K562 (cell line): ENCODE results near the gene WIPF3. TPM values are rescaled to one million over a fixed set of nuclear protein-coding genes. Genes with fewer than 3 reads are reported as not detected.

Experiments
- ATAC-seq: fragments of 200-7000 bp; cut with Tn5 transposase; 3 replicates; pipeline ENCODE4 v1.9.1; 2020; ENCODE audit warnings: moderate library complexity
- BruUV-seq: library from RNA; stranded (reverse); fragments of 400-500 nt; replicated peaks from 2 replicates; lab custom pipeline; 2021; lab: Mats Ljungman, UMichigan
- CTCF ChIA-PET: fragments of 300-600 bp; formaldehyde crosslinking; extraction: SDS; loops from one replicate; lab custom pipeline; 2021; ENCODE audit warnings: low intra/inter-chr PET ratio; lab: Yijun Ruan, JAX
- POLR2A ChIA-PET: fragments of 300-600, 350-650 bp; sonication (Branson Sonifier 250); formaldehyde crosslinking; extraction: SDS; loops from one replicate; lab custom pipeline; 2021; ENCODE audit warnings: antibody characterized with exemption, inconsistent platforms; lab: Yijun Ruan, JAX
- DNase-seq, 4 experiments: peaks; one replicate each; pipeline versions ENCODE4 v3.0.0 to v3.0.0-alpha.2; 2011 to 2018; ENCODE audit warnings: low spot score in 3 of 4, mixed read lengths in 3 of 4; ENCODE audit errors: extremely low read depth in 1 of 4
- FAIRE-seq: peaks from 2 replicates; lab custom pipeline; 2011; peaks lifted over from hg19 to GRCh38; lab: Jason Lieb, UNC
- H2AFZ ChIP-seq: 2 replicates; pipeline ENCODE4 v1.6.0; 2011; ENCODE audit warnings: low read depth, low read length, control low read depth, inconsistent platforms
- H3K27ac ChIP-seq: fragments of 200-600 bp; 3 replicates; pipeline ENCODE4 v1.8.0; 2011; ENCODE audit warnings: low read depth, mild to moderate bottlenecking, control low read depth, inconsistent platforms, low read length, moderate library complexity, mixed read lengths; ENCODE audit errors: extremely low read depth
- H3K27me3 ChIP-seq, 2 experiments: fragments of 300-600 bp in 1 of 2; 2 replicates in 1 of 2; 3 replicates in 1 of 2; pipeline versions ENCODE4 v1.6.0 to v1.8.0; 2011; ENCODE audit warnings: inconsistent platforms in 2 of 2, low read length in 2 of 2, mild to moderate bottlenecking in 1 of 2, mixed read lengths in 1 of 2, moderate library complexity in 1 of 2; ENCODE audit not compliant: control insufficient read depth in 2 of 2, insufficient read depth in 2 of 2
- H3K36me3 ChIP-seq: fragments of 300-600 bp; 3 replicates; pipeline ENCODE4 v1.8.0; 2011; ENCODE audit warnings: mild to moderate bottlenecking, low read length, inconsistent platforms; ENCODE audit not compliant: control insufficient read depth, insufficient read depth
- H3K4me1 ChIP-seq, 2 experiments: fragments of 200-600 bp in 1 of 2; replicated peaks in 1 of 2; 2 replicates in 1 of 2; 3 replicates in 1 of 2; pipeline versions ENCODE4 v1.5.1 to v1.8.0; 2011; ENCODE audit warnings: inconsistent platforms in 2 of 2, low read length in 2 of 2, mild to moderate bottlenecking in 1 of 2, mixed read lengths in 1 of 2, moderate library complexity in 1 of 2; ENCODE audit not compliant: control insufficient read depth in 2 of 2, insufficient read depth in 2 of 2
- H3K4me2 ChIP-seq: 2 replicates; pipeline ENCODE4 v1.6.1; 2011; ENCODE audit warnings: low read length, control low read depth, inconsistent platforms, mixed read lengths; ENCODE audit not compliant: insufficient read depth
- H3K4me3 ChIP-seq: fragments of 200-600 bp; sonication (generic), shearing (Covaris generic); 2 replicates; pipeline ENCODE4 v1.5.1; 2016; ENCODE audit warnings: control low read depth, inconsistent platforms
- H3K79me2 ChIP-seq: fragments of 200-600 bp; 3 replicates; pipeline ENCODE4 v1.8.0; 2011; ENCODE audit warnings: low read length, inconsistent platforms; ENCODE audit not compliant: control insufficient read depth, insufficient read depth
- H3K9ac ChIP-seq, 2 experiments: 2 replicates each; pipeline versions ENCODE4 v1.6.0 to v1.6.1; 2011; ENCODE audit warnings: low read depth in 2 of 2, low read length in 2 of 2, control low read depth in 1 of 2, inconsistent platforms in 1 of 2, mild to moderate bottlenecking in 1 of 2, mixed read lengths in 1 of 2; ENCODE audit not compliant: insufficient read depth in 1 of 2
- H3K9me1 ChIP-seq: one replicate; pipeline ENCODE4 v1.6.0; 2011; ENCODE audit warnings: inconsistent platforms, mild to moderate bottlenecking, low read length, moderate library complexity; ENCODE audit not compliant: control insufficient read depth, insufficient read depth
- H3K9me3 ChIP-seq: replicated peaks from 2 replicates; pipeline ENCODE4 v1.5.1; 2011; ENCODE audit warnings: low read depth, low read length, inconsistent platforms; ENCODE audit not compliant: control insufficient read depth, insufficient read depth
- H4K20me1 ChIP-seq: replicated peaks from 2 replicates; pipeline ENCODE4 v1.6.1; 2011; ENCODE audit warnings: low read length, inconsistent platforms, mixed read lengths; ENCODE audit not compliant: control insufficient read depth, insufficient read depth
- CTCF ChIP-seq, 3 experiments: IDR thresholded peaks in 2 of 3; conservative IDR thresholded peaks in 1 of 3; 2 replicates each; pipeline ENCODE4 v1.5.1; 2011 to 2012; ENCODE audit warnings: low read length in 3 of 3, mild to moderate bottlenecking in 3 of 3, control low read depth in 2 of 3, improper control_type of control experiment in 1 of 3, inconsistent platforms in 1 of 3, low read depth in 1 of 3, mixed read lengths in 1 of 3, moderate library complexity in 1 of 3; ENCODE audit not compliant: insufficient read depth in 2 of 3
- ETV6 ChIP-seq, 3 experiments: fragments of 150-350 bp in 1 of 3; sonication (generic) in 1 of 3; formaldehyde crosslinking in 1 of 3; IDR thresholded peaks; 2 replicates each; pipeline versions ENCODE4 v1.6.1 to v1.8.0; 2014 to 2022; ENCODE audit warnings: borderline replicate concordance in 2 of 3, low read depth in 2 of 3, antibody characterized with exemption in 1 of 3, low read length in 1 of 3, mild to moderate bottlenecking in 1 of 3, missing genetic modification reagents in 1 of 3
- HLTF ChIP-seq: fragments of 450-650 bp; IDR thresholded peaks from 2 replicates; pipeline ENCODE4 v1.6.1; 2016
- HNRNPLL ChIP-seq: fragments of 200-400 bp; formaldehyde crosslinking; IDR thresholded peaks from 2 replicates; pipeline ENCODE4 v1.6.1; 2017; ENCODE audit warnings: low read length, low read depth, mild to moderate bottlenecking; ENCODE audit not compliant: poor library complexity, severe bottlenecking
- UBTF ChIP-seq, 2 experiments: IDR thresholded peaks; 2 replicates each; pipeline ENCODE4 v1.6.1; 2012; ENCODE audit warnings: improper control_type of control experiment in 2 of 2, low read depth in 2 of 2, low read length in 2 of 2, borderline replicate concordance in 1 of 2
- ZNF407 ChIP-seq: fragments of 450-650 bp; IDR thresholded peaks from 2 replicates; pipeline ENCODE4 v1.6.1; 2016; ENCODE audit warnings: low read depth
- ZZZ3 ChIP-seq: fragments of 450-650 bp; IDR thresholded peaks from 2 replicates; pipeline ENCODE4 v1.6.1; 2016; ENCODE audit warnings: antibody characterized with exemption, mild to moderate bottlenecking, moderate library complexity
- WGBS: fragments of 100-300 bp; shearing (Covaris generic); methylation state at CpG from one replicate; pipeline ENCODE4 v1.1.6; 2016; ENCODE audit warnings: low coverage, mixed read lengths; ENCODE audit not compliant: insufficient coverage; ENCODE audit errors: missing lambda C conversion rate; 5-methylcytosine and 5-hydroxymethylcytosine counted together
- in situ Hi-C: fragments of 300-500 bp; cut with MboI; formaldehyde crosslinking; loops from 4 replicates; pipeline ENCODE4 v1.15.0; 2018; ENCODE audit warnings: inconsistent platforms, mixed read lengths
- intact Hi-C: fragments of 100-400 bp; cut with micrococcal nuclease; formaldehyde crosslinking; loops from 2 replicates; pipeline ENCODE4 v1.14.2; 2022
- polyA plus RNA-seq, 8 experiments: library from polyadenylated mRNA; depleted of rRNA in 4 of 8; stranded (reverse) in 5 of 8; unstranded in 3 of 8; fragments of >200 nt; fragmentation: Nextera tagmentation in 2 of 8; fragmentation: Illumina TruSeq in 1 of 8; extraction: Ambion mirVana in 2 of 8; extraction: Trizol in 1 of 8; gene quantifications; 2 replicates each; pipeline versions ENCODE4 v1.2.1 to v1.2.3, GENCODE V29; 2011 to 2014; ENCODE audit warnings: inconsistent platforms in 1 of 8, missing spikeins in 1 of 8
- total RNA-seq, 7 experiments: library from RNA; depleted of rRNA in 6 of 7; stranded (reverse); fragments of >200 nt in 6 of 7; fragmentation: Illumina TruSeq in 2 of 7; extraction: Trizol in 2 of 7; gene quantifications; 2 replicates each; pipeline versions ENCODE4 v1.2.1 to v1.2.3, GENCODE V29; 2011 to 2021; ENCODE audit warnings: low replicate concordance in 1 of 7

Gene WIPF3
- total and polyA plus RNA-seq, 9 of the 15 experiments (the other 6 are each of a cell fraction or from before 2014, with no cell fraction given) = 0.18 to 3.2 (median 1.7) TPM

- Histone ChIP-seq H3K4me2 (no peak overlapping the region), H3K9me3 (no peaks in the 10 kb centered on the region), H3K27me3 (peaks cover 2 to 12% of the 10 kb centered on the region in 2 experiments; a peak in 2 of 5 replicates), H3K9me1 (no peaks in the 10 kb centered on the region), H3K27ac (no peak overlapping the region), H3K36me3 (no peaks in the 10 kb centered on the region), H3K9ac (no peak overlapping the region), H2AFZ (no peak overlapping the region), H4K20me1 (no peaks in the 10 kb centered on the region), H3K79me2 (no peaks in the 10 kb centered on the region), H3K4me1 (no peaks in the 10 kb centered on the region), H3K4me3 (no peak overlapping the region)
- BruUV-seq = no TSS peak
- intact Hi-C loops = no loop called here
- CTCF ChIA-PET = no interaction called here
- 7% methylated on average over 7 of the region's 7 CpGs for WGBS
- DNase-seq (no peak), ATAC-seq (no peak), FAIRE-seq (no peak)
- in situ Hi-C loops = loop anchor here (10.0 kb wide), 1 partner anchor 281 kb away; no protein-coding TSS in a partner anchor
- POLR2A ChIA-PET = interaction anchor here (0.6 to 0.7 kb wide), 2 partner anchors 369 to 410 kb away, joined by 3 read pairs; no protein-coding TSS in a partner anchor
- TF ChIP-seq ZNF407 (no peak), HLTF (no peak), ETV6 (IDR thresholded peaks at IDR 0.05; ENCODE audit: borderline replicate concordance in 1 of 2, low read depth in 2 of 2, low read length in 1 of 2) (no peak), ETV6 (CRISPR knock-in tag; IDR thresholded peaks at IDR 0.05; ENCODE audit: borderline replicate concordance) (no peak), CTCF (IDR thresholded peaks at IDR 0.05 in 2 of 3, conservative IDR thresholded peaks at IDR 0.05 in 1 of 3; ENCODE audit: insufficient read depth in 2 of 3, low read depth in 1 of 3, low read length in 3 of 3) (no peak), HNRNPLL (no peak), UBTF (IDR thresholded peaks at IDR 0.05; ENCODE audit: borderline replicate concordance in 1 of 2, low read depth in 2 of 2, low read length in 2 of 2) (no peak), ZZZ3 (no peak)
Observed at GRCh38 chr7:29915481-29916215, 109.3 kb downstream of the WIPF3 start.
